Natural killer cell (primary cell): Measurements from ENCODE around the gene ZC3HAV1. TPM values are rescaled to one million over a fixed set of nuclear protein-coding genes. Genes with fewer than 3 reads are reported as not detected.

ENCODE experiments used
- ATAC-seq, 3 donors: fragments of 150-1000 bp in 2 of 3; fragments of 200-7000 bp in 1 of 3; cut with Tn5 transposase; 1 replicate in 1 of 3; 2 replicates in 2 of 3; pipeline ENCODE4 v1.10.0; 2021; ENCODE audit warnings: mild to moderate bottlenecking in 2 of 3, moderate library complexity in 2 of 3
- DNase-seq, 2 donors: peaks; one replicate each; pipeline versions ENCODE4 v3.0.0 to v3.0.0-alpha.2; 2013 to 2021; ENCODE audit warnings: mixed read lengths in 1 of 2
- H3K27ac ChIP-seq: one replicate; pipeline ENCODE4 v1.5.1; 2013; ENCODE audit warnings: mild to moderate bottlenecking, low read length
- H3K27me3 ChIP-seq: one replicate; pipeline ENCODE4 v1.6.1; 2013; ENCODE audit warnings: low read length; ENCODE audit not compliant: control insufficient read depth, insufficient read depth
- H3K36me3 ChIP-seq: one replicate; pipeline ENCODE4 v1.6.1; 2013; ENCODE audit warnings: low read length; ENCODE audit not compliant: control insufficient read depth, insufficient read depth
- H3K4me1 ChIP-seq: one replicate; pipeline ENCODE4 v1.6.1; 2013; ENCODE audit warnings: low read length; ENCODE audit not compliant: control insufficient read depth, insufficient read depth
- H3K4me3 ChIP-seq: one replicate; pipeline ENCODE4 v1.5.1; 2013; ENCODE audit warnings: low read length
- H3K9me3 ChIP-seq: one replicate; pipeline ENCODE4 v1.6.1; 2013; ENCODE audit warnings: low read length; ENCODE audit not compliant: control insufficient read depth, insufficient read depth
- H3K27ac Mint-ChIP-seq, 2 donors: one replicate each; pipeline ENCODE4 v1.8.0; 2022; ENCODE audit warnings: mild to moderate bottlenecking in 2 of 2, mixed read lengths in 2 of 2, moderate library complexity in 1 of 2
- H3K27me3 Mint-ChIP-seq, 2 donors: one replicate each; pipeline ENCODE4 v1.8.0; 2022; ENCODE audit warnings: low read depth in 2 of 2, mixed read lengths in 2 of 2
- H3K36me3 Mint-ChIP-seq: one replicate; pipeline ENCODE4 v1.8.0; 2022; ENCODE audit warnings: mixed read lengths
- H3K4me1 Mint-ChIP-seq, 2 donors: one replicate each; pipeline ENCODE4 v1.8.0; 2022; ENCODE audit warnings: mixed read lengths in 2 of 2
- H3K4me3 Mint-ChIP-seq: one replicate; pipeline ENCODE4 v1.8.0; 2022; ENCODE audit warnings: mild to moderate bottlenecking, moderate library complexity, mixed read lengths
- H3K9me3 Mint-ChIP-seq, 2 donors: one replicate each; pipeline ENCODE4 v1.8.0; 2022; ENCODE audit warnings: mixed read lengths in 2 of 2
- WGBS: methylation state at CpG from one replicate; pipeline ENCODE4 v1.1.7; 2013; ENCODE audit warnings: missing lambda C conversion rate; ENCODE audit not compliant: insufficient coverage; 5-methylcytosine and 5-hydroxymethylcytosine counted together
- intact Hi-C: fragments of 100-400 bp; cut with micrococcal nuclease; formaldehyde crosslinking; loops from one replicate; pipeline ENCODE4 v1.14.2; 2022
- total RNA-seq, 4 donors: library from RNA; stranded (reverse); fragments of 120-200 nt in 1 of 4; gene quantifications; one replicate each; pipeline versions ENCODE4 v1.2.3 to v1.2.4, GENCODE V29; 2013 to 2022
- TF ChIP-seq, protein P1 (sequence below): fragments of 200-600 bp; IDR thresholded peaks from one replicate; pipeline ENCODE4 v1.8.0; 2022; ENCODE audit warnings: antibody characterized with exemption

ZC3HAV1 gene
- total RNA-seq, 3 donors from 2014 or later (not counting 1 experiment from before 2014, with no cell fraction given), result 129 to 153 (median 137) TPM

DNA sequence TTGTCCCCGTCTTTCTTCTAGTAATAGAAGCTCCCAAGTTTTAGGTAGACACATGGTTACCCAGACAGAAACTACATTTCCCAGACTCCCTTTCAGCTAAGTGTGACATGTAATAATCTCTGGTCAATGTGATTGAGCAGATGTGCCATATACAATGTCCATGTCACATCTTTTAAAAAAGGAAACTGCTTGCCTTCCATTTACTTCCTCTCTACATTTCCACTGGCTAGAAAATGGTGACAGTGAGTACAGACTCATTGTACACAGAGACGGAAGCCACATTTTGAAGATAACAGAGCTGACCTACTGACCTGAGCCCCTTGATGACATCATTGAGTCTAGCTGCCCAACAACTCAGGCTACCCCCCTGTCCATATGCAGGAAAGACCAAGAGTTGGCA, 21.3 kb downstream of the ZC3HAV1 start:
- intact Hi-C loops, result no loop called here
- Histone ChIP-seq H3K4me1 (peaks cover 47% of the 10 kb centered on the region), H3K9me3 (no peaks in the 10 kb centered on the region), H3K27ac (no peak overlapping the region), H3K4me3 (no peak overlapping the region), H3K27me3 (no peaks in the 10 kb centered on the region), H3K36me3 (peaks cover 50% of the 10 kb centered on the region)
- Mint-ChIP-seq H3K4me1 (peaks cover 80 to 81% of the 10 kb centered on the region in 2 donors), H3K27ac (peak overlapping the region; percentile 81 to 83), H3K9me3 (no peaks in the 10 kb centered on the region), H3K27me3 (no peaks in the 10 kb centered on the region), H3K4me3 (peak overlapping the region; percentile 50), H3K36me3 (peaks cover 22% of the 10 kb centered on the region)
- ATAC-seq, result no peak
- TF ChIP-seq, protein P1, sequence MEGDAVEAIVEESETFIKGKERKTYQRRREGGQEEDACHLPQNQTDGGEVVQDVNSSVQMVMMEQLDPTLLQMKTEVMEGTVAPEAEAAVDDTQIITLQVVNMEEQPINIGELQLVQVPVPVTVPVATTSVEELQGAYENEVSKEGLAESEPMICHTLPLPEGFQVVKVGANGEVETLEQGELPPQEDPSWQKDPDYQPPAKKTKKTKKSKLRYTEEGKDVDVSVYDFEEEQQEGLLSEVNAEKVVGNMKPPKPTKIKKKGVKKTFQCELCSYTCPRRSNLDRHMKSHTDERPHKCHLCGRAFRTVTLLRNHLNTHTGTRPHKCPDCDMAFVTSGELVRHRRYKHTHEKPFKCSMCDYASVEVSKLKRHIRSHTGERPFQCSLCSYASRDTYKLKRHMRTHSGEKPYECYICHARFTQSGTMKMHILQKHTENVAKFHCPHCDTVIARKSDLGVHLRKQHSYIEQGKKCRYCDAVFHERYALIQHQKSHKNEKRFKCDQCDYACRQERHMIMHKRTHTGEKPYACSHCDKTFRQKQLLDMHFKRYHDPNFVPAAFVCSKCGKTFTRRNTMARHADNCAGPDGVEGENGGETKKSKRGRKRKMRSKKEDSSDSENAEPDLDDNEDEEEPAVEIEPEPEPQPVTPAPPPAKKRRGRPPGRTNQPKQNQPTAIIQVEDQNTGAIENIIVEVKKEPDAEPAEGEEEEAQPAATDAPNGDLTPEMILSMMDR, result no peak
- DNase-seq, result no peak
- 77% methylated on average over 2 of the region's 2 CpGs for WGBS

- H3K4me1 Mint-ChIP-seq, result peaks cover 78 to 80% of the 10 kb centered on the region in 2 donors
- 100% methylated on average over 2 of the region's 3 CpGs for WGBS
- peak overlapping the region; percentile 65 to 91 for H3K27ac Mint-ChIP-seq
- Histone ChIP-seq H3K27ac (no peak overlapping the region), H3K9me3 (no peaks in the 10 kb centered on the region), H3K4me3 (no peak overlapping the region), H3K36me3 (peaks cover 61% of the 10 kb centered on the region), H3K27me3 (no peaks in the 10 kb centered on the region), H3K4me1 (peaks cover 39% of the 10 kb centered on the region)
- DNase-seq (no peak), ATAC-seq (no peak)
- H3K9me3 Mint-ChIP-seq, result no peaks in the 10 kb centered on the region
- no peaks in the 10 kb centered on the region for H3K27me3 Mint-ChIP-seq
- H3K4me3 Mint-ChIP-seq, result peak overlapping the region; percentile 4
- peaks cover 33% of the 10 kb centered on the region for H3K36me3 Mint-ChIP-seq
- TF ChIP-seq, protein P1, result no peak
- intact Hi-C loops, result no loop called here
Observed at GRCh38 chr7:139087212-139087611, 22.3 kb downstream of the ZC3HAV1 start.

GRCh38 chr7:139086454-139086853, 23.1 kb downstream of the ZC3HAV1 start:
- Histone ChIP-seq H3K4me3 (no peak overlapping the region), H3K4me1 (peaks cover 32% of the 10 kb centered on the region), H3K36me3 (peaks cover 67% of the 10 kb centered on the region), H3K27me3 (no peaks in the 10 kb centered on the region), H3K9me3 (no peaks in the 10 kb centered on the region), H3K27ac (no peak overlapping the region)
- Mint-ChIP-seq H3K9me3 (no peaks in the 10 kb centered on the region), H3K27me3 (no peaks in the 10 kb centered on the region), H3K4me3 (peak overlapping the region; percentile 4), H3K36me3 (peaks cover 33% of the 10 kb centered on the region), H3K4me1 (peaks cover 72 to 73% of the 10 kb centered on the region in 2 donors), H3K27ac (peak overlapping the region; percentile 65 to 91)
- no peak for ATAC-seq
- no peak for DNase-seq
- no CpG with 5 or more reads among the region's 2 CpGs for WGBS
- intact Hi-C loops, result no loop called here
- TF ChIP-seq, protein P1, result no peak

GRCh38 chr7:139084709-139085108, 24.8 kb downstream of the ZC3HAV1 start:
- peaks cover 80% of the 10 kb centered on the region in 2 donors for H3K4me1 Mint-ChIP-seq
- no peak for ATAC-seq
- TF ChIP-seq, protein P1, result no peak
- intact Hi-C loops, result loop anchor here (1.0 kb wide), 2 partner anchors 9 to 11 kb away; no protein-coding TSS in a partner anchor
- no peak overlapping the region for H3K4me3 ChIP-seq
- H3K9me3 ChIP-seq, result no peaks in the 10 kb centered on the region
- peaks cover 47% of the 10 kb centered on the region for H3K36me3 Mint-ChIP-seq
- H3K9me3 Mint-ChIP-seq, result no peaks in the 10 kb centered on the region
- 75% methylated on average over 5 of the region's 5 CpGs for WGBS
- peak overlapping the region; percentile 75 for H3K4me3 Mint-ChIP-seq
- no peaks in the 10 kb centered on the region for H3K27me3 ChIP-seq
- peak overlapping the region; percentile 65 to 91 for H3K27ac Mint-ChIP-seq
- H3K27ac ChIP-seq, result peak overlapping the region; percentile 16
- peaks cover 23% of the 10 kb centered on the region for H3K4me1 ChIP-seq
- DNase-seq, result no peak
- no peaks in the 10 kb centered on the region for H3K27me3 Mint-ChIP-seq
- peaks cover 84% of the 10 kb centered on the region for H3K36me3 ChIP-seq
